GM23338 (cell line): ENCODE measurements around the gene ICAM2. TPM values are rescaled to one million over a fixed set of nuclear protein-coding genes. Genes with fewer than 3 reads are reported as not detected.

Experiments used
- ATAC-seq: fragments of 200-7000 bp; cut with Tn5 transposase; 3 replicates; pipeline ENCODE4 v1.9.1; 2020
- DNase-seq: peaks from one replicate; pipeline ENCODE4 v3.0.0-alpha.2; 2015; ENCODE audit warnings: low spot score
- H2AFZ ChIP-seq: fragments of 200-600 bp; sonication (generic); 2 replicates; pipeline ENCODE4 v1.8.0; 2016; ENCODE audit warnings: antibody characterized with exemption, mild to moderate bottlenecking, moderate library complexity
- H3F3A ChIP-seq: fragments of 200-600 bp; sonication (generic); replicated peaks from 2 replicates; pipeline ENCODE4 v1.8.0; 2017; ENCODE audit warnings: antibody characterized with exemption, mixed run types, low read depth
- H3K27ac ChIP-seq: fragments of 200-600 bp; sonication (generic); 2 replicates; pipeline ENCODE4 v1.6.1; 2016; ENCODE audit warnings: low read depth
- H3K27me3 ChIP-seq: fragments of 200-600 bp; sonication (generic); 2 replicates; pipeline ENCODE4 v1.8.0; 2016; ENCODE audit warnings: mild to moderate bottlenecking, mixed run types, moderate library complexity; ENCODE audit not compliant: insufficient read depth
- H3K36me3 ChIP-seq: fragments of 200-600 bp; sonication (generic); 2 replicates; pipeline ENCODE4 v1.8.0; 2016; ENCODE audit warnings: mild to moderate bottlenecking; ENCODE audit not compliant: insufficient read depth
- H3K4me1 ChIP-seq: fragments of 200-600 bp; sonication (generic); 2 replicates; pipeline ENCODE4 v1.8.0; 2016; ENCODE audit warnings: mild to moderate bottlenecking, moderate library complexity; ENCODE audit not compliant: insufficient read depth
- H3K4me2 ChIP-seq: fragments of 200-600 bp; sonication (generic); 2 replicates; pipeline ENCODE4 v1.7.1; 2017; ENCODE audit warnings: mixed run types
- H3K4me3 ChIP-seq: fragments of 200-600 bp; sonication (generic); 2 replicates; pipeline ENCODE4 v1.6.1; 2016; ENCODE audit warnings: mixed run types
- H3K79me2 ChIP-seq: fragments of 200-600 bp; sonication (generic); replicated peaks from 2 replicates; pipeline ENCODE4 v1.8.0; 2017; ENCODE audit warnings: mild to moderate bottlenecking; ENCODE audit not compliant: insufficient read depth
- H3K9me2 ChIP-seq: fragments of 200-600 bp; sonication (generic); 2 replicates; pipeline ENCODE4 v1.8.0; 2017; ENCODE audit not compliant: insufficient read depth
- H4K20me1 ChIP-seq: fragments of 200-600 bp; sonication (generic); replicated peaks from 2 replicates; pipeline ENCODE4 v1.8.0; 2017; ENCODE audit warnings: mild to moderate bottlenecking; ENCODE audit not compliant: insufficient read depth
- H3K27ac Mint-ChIP-seq: 2 replicates; pipeline ENCODE4 v1.8.0; 2020; ENCODE audit warnings: inconsistent platforms, mild to moderate bottlenecking, moderate library complexity, mixed read lengths
- H3K27me3 Mint-ChIP-seq: 3 replicates; pipeline ENCODE4 v1.8.0; 2022; ENCODE audit warnings: low read depth, mild to moderate bottlenecking, moderate library complexity, mixed read lengths, inconsistent platforms; ENCODE audit not compliant: insufficient read depth, poor library complexity
- H3K36me3 Mint-ChIP-seq: 3 replicates; pipeline ENCODE4 v1.8.0; 2021; ENCODE audit warnings: low read depth, mild to moderate bottlenecking, inconsistent platforms, moderate library complexity, mixed read lengths
- H3K4me1 Mint-ChIP-seq: 3 replicates; pipeline ENCODE4 v1.8.0; 2020; ENCODE audit warnings: mild to moderate bottlenecking, inconsistent platforms, mixed read lengths
- H3K4me3 Mint-ChIP-seq: 3 replicates; pipeline ENCODE4 v1.8.0; 2021; ENCODE audit warnings: moderate library complexity, mild to moderate bottlenecking, inconsistent platforms, mixed read lengths
- H3K9me3 Mint-ChIP-seq: 3 replicates; pipeline ENCODE4 v1.8.0; 2020; ENCODE audit warnings: moderate library complexity, mild to moderate bottlenecking, inconsistent platforms, mixed read lengths
- EZH2 ChIP-seq: fragments of 200-600 bp; sonication (generic); IDR thresholded peaks from one replicate; pipeline ENCODE4 v1.8.0; 2017; ENCODE audit warnings: antibody characterized with exemption, mild to moderate bottlenecking, low read depth; ENCODE audit not compliant: unreplicated experiment
- JUNB ChIP-seq: IDR thresholded peaks from one replicate; pipeline ENCODE4 v1.6.1; 2016; ENCODE audit warnings: antibody characterized with exemption; ENCODE audit not compliant: unreplicated experiment
- NANOG ChIP-seq: IDR thresholded peaks from 2 replicates; pipeline ENCODE4 v1.6.1; 2016; ENCODE audit warnings: antibody characterized with exemption, borderline replicate concordance
- POLR2AphosphoS5 ChIP-seq: IDR thresholded peaks from 2 replicates; pipeline ENCODE4 v1.6.1; 2016; ENCODE audit warnings: antibody characterized with exemption, low read depth
- STAT1 ChIP-seq: IDR thresholded peaks from one replicate; pipeline ENCODE4 v1.6.1; 2016; ENCODE audit warnings: antibody characterized with exemption; ENCODE audit not compliant: unreplicated experiment
- ZNF331 ChIP-seq: fragments of 250-450 bp; sonication (Bioruptor Pico); IDR thresholded peaks from 2 replicates; pipeline ENCODE4 v1.5.0; 2020; ENCODE audit warnings: low read depth, mild to moderate bottlenecking, moderate library complexity
- polyA plus RNA-seq: library from polyadenylated mRNA; unstranded; fragments of >200 nt; fragmentation: Nextera tagmentation; extraction: Ambion mirVana; gene quantifications from 2 replicates; pipeline ENCODE4 v1.2.1, GENCODE V29; 2016
- total RNA-seq: library from RNA; depleted of rRNA; stranded (reverse); fragments of >200 nt; shearing (Covaris generic); gene quantifications from 2 replicates; pipeline ENCODE4 v1.2.3, GENCODE V29; 2014
- TF ChIP-seq, protein P1 (sequence below): IDR thresholded peaks from one replicate; pipeline ENCODE4 v1.6.1; 2018; ENCODE audit warnings: antibody characterized with exemption; ENCODE audit not compliant: unreplicated experiment
- TF ChIP-seq, protein P2 (sequence below), 2 experiments: fragments of 200-600 bp in 1 of 2; sonication (generic) in 1 of 2; conservative IDR thresholded peaks; 2 replicates each; pipeline versions ENCODE4 v1.5.1 to v1.6.1; 2016 to 2017; ENCODE audit warnings: antibody characterized with exemption in 2 of 2, low read depth in 2 of 2, mild to moderate bottlenecking in 2 of 2, moderate library complexity in 1 of 2

Gene ICAM2
- total and polyA plus RNA-seq, 2 experiments from 2014 or later = 0.31 to 0.86 TPM

DNA sequence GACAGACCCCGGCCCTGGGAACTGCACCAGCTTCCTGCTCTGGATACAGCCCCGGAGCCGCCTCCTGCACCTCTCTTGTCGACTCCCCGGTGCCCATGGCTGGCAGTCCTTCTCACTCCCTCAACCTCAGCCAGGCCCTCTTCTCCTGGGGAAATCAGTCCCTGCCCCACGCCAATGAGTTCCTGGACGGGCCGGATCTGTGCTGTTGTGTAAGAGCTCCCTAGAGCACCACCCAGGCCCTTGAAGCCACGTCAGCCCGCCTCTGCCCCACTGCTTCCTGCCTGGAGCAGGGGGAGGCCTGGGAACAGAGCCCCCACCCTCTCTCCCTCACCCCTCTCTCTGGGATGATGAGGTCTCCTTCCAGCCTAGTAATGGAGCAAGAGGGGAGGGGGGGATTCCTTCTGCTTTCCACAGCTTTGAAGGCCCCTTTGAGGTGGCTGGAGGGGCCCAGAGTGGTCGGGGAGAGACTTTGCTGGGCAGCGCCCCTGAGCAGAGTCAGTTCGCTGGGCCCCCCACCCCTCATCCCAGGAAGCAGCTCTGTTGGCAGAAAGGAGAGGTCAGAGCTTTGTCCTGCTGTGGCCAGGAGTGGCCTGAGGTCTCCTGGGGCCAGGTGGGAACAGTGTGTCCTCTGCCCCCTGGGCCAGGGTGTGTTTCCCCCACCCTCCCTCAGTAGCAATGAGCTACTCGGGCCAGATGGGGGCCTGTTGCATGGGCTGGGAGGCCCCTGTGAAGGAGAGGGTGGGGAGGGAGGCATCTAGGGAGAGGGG lies 18.5 kb downstream of the ICAM2 start:
- H3K36me3 Mint-ChIP-seq = no peaks in the 10 kb centered on the region
- DNase-seq (no peak), ATAC-seq (no peak)
- Histone ChIP-seq H4K20me1 (no peaks in the 10 kb centered on the region), H3K79me2 (no peaks in the 10 kb centered on the region), H2AFZ (no peak overlapping the region), H3K36me3 (no peaks in the 10 kb centered on the region), H3K9me2 (no peaks in the 10 kb centered on the region), H3K27ac (no peak overlapping the region), H3K4me3 (no peak overlapping the region), H3F3A (no peaks in the 10 kb centered on the region), H3K4me2 (no peak overlapping the region), H3K27me3 (peaks cover 18% of the 10 kb centered on the region), H3K4me1 (peaks cover 9% of the 10 kb centered on the region)
- no peak overlapping the region for H3K27ac Mint-ChIP-seq
- peaks cover 24% of the 10 kb centered on the region for H3K4me1 Mint-ChIP-seq
- no peak overlapping the region for H3K4me3 Mint-ChIP-seq
- TF ChIP-seq JUNB = no peak
- TF ChIP-seq ZNF331 (CRISPR knock-in tag) = no peak
- H3K9me3 Mint-ChIP-seq = no peaks in the 10 kb centered on the region; the same call in 2 of the 3 replicates
- peaks cover 25% of the 10 kb centered on the region for H3K27me3 Mint-ChIP-seq

DNA sequence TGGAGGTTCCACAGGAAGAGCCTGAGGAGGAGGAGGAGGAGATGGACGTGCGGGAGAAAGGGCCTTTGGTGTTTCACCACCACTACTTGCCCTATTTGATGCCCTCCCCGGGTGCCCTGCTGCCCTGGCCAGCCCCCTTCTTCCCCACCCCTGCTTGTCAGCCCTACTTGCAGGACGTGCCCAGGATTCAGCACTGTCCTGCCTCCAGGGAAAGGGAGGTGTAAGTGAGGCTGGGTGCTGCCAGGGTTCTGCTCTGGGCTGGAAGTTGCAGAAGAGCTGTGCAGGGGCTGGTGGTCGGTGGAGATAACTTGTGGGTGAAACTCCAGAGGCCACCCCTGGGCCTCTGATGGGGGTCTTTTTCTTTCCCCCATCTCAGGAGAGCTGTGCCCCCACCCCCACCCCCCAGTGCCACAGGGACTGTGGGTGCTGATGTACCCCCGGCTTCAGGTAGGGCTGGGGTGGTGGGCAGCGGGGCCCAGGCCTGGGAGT lies 19.3 kb downstream of the ICAM2 start:
- H3K4me1 ChIP-seq = peaks cover 10% of the 10 kb centered on the region
- DNase-seq (no peak), ATAC-seq (no peak)
- H4K20me1 ChIP-seq = no peaks in the 10 kb centered on the region
- H3F3A ChIP-seq = no peaks in the 10 kb centered on the region
- no peak overlapping the region for H3K4me3 Mint-ChIP-seq
- no peaks in the 10 kb centered on the region for H3K9me2 ChIP-seq
- no peak overlapping the region for H3K4me2 ChIP-seq
- H3K4me1 Mint-ChIP-seq = peaks cover 24% of the 10 kb centered on the region
- H3K79me2 ChIP-seq = no peaks in the 10 kb centered on the region
- no peak overlapping the region for H3K27ac Mint-ChIP-seq
- peaks cover 25% of the 10 kb centered on the region for H3K27me3 Mint-ChIP-seq
- no peak overlapping the region for H2AFZ ChIP-seq
- H3K36me3 Mint-ChIP-seq = no peaks in the 10 kb centered on the region
- H3K9me3 Mint-ChIP-seq = no peaks in the 10 kb centered on the region; the same call in 2 of the 3 replicates
- H3K4me3 ChIP-seq = no peak overlapping the region
- H3K27ac ChIP-seq = no peak overlapping the region
- TF ChIP-seq NANOG = no peak
- TF ChIP-seq POLR2AphosphoS5 = no peak
- no peak for TF ChIP-seq STAT1
- no peak for TF ChIP-seq EZH2
- TF ChIP-seq, protein P1, sequence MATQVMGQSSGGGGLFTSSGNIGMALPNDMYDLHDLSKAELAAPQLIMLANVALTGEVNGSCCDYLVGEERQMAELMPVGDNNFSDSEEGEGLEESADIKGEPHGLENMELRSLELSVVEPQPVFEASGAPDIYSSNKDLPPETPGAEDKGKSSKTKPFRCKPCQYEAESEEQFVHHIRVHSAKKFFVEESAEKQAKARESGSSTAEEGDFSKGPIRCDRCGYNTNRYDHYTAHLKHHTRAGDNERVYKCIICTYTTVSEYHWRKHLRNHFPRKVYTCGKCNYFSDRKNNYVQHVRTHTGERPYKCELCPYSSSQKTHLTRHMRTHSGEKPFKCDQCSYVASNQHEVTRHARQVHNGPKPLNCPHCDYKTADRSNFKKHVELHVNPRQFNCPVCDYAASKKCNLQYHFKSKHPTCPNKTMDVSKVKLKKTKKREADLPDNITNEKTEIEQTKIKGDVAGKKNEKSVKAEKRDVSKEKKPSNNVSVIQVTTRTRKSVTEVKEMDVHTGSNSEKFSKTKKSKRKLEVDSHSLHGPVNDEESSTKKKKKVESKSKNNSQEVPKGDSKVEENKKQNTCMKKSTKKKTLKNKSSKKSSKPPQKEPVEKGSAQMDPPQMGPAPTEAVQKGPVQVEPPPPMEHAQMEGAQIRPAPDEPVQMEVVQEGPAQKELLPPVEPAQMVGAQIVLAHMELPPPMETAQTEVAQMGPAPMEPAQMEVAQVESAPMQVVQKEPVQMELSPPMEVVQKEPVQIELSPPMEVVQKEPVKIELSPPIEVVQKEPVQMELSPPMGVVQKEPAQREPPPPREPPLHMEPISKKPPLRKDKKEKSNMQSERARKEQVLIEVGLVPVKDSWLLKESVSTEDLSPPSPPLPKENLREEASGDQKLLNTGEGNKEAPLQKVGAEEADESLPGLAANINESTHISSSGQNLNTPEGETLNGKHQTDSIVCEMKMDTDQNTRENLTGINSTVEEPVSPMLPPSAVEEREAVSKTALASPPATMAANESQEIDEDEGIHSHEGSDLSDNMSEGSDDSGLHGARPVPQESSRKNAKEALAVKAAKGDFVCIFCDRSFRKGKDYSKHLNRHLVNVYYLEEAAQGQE = no peak
- TF ChIP-seq, protein P2, sequence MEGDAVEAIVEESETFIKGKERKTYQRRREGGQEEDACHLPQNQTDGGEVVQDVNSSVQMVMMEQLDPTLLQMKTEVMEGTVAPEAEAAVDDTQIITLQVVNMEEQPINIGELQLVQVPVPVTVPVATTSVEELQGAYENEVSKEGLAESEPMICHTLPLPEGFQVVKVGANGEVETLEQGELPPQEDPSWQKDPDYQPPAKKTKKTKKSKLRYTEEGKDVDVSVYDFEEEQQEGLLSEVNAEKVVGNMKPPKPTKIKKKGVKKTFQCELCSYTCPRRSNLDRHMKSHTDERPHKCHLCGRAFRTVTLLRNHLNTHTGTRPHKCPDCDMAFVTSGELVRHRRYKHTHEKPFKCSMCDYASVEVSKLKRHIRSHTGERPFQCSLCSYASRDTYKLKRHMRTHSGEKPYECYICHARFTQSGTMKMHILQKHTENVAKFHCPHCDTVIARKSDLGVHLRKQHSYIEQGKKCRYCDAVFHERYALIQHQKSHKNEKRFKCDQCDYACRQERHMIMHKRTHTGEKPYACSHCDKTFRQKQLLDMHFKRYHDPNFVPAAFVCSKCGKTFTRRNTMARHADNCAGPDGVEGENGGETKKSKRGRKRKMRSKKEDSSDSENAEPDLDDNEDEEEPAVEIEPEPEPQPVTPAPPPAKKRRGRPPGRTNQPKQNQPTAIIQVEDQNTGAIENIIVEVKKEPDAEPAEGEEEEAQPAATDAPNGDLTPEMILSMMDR (conservative IDR thresholded peaks at IDR 0.05; ENCODE audit: low read depth in 2 of 2) = no peak
- no peaks in the 10 kb centered on the region for H3K36me3 ChIP-seq
- peaks cover 22% of the 10 kb centered on the region for H3K27me3 ChIP-seq
